GM21528 (cell line): ENCODE results near the gene DLL1.

Source experiments
- ATAC-seq: cut with Tn5 transposase; IDR thresholded peaks from one replicate; pipeline ENCODE4 v1.9.1; 2021; ENCODE audit warnings: mild to moderate bottlenecking, moderate library complexity; ENCODE audit not compliant: unreplicated experiment, low FRiP score

Gene DLL1

GRCh38 chr6:170234419-170234818, 56.5 kb downstream of the DLL1 start:
- ATAC-seq, result no peak

GRCh38 chr6:170233286-170234205, 57.3 kb downstream of the DLL1 start:
- no peak for ATAC-seq
